ENCODE results near the gene TCL1B.
A peak's percentile ranks its signal among the peaks of the same experiment; 100 is the strongest.

Gene TCL1B

GRCh38 chr14:95679148-95679815 is 6.9 kb upstream of the TCL1B start:
- no peak overlapping the region for H3K4me3 ChIP-seq (ENCODE audit: low read length)
- TF ChIP-seq, protein P1, sequence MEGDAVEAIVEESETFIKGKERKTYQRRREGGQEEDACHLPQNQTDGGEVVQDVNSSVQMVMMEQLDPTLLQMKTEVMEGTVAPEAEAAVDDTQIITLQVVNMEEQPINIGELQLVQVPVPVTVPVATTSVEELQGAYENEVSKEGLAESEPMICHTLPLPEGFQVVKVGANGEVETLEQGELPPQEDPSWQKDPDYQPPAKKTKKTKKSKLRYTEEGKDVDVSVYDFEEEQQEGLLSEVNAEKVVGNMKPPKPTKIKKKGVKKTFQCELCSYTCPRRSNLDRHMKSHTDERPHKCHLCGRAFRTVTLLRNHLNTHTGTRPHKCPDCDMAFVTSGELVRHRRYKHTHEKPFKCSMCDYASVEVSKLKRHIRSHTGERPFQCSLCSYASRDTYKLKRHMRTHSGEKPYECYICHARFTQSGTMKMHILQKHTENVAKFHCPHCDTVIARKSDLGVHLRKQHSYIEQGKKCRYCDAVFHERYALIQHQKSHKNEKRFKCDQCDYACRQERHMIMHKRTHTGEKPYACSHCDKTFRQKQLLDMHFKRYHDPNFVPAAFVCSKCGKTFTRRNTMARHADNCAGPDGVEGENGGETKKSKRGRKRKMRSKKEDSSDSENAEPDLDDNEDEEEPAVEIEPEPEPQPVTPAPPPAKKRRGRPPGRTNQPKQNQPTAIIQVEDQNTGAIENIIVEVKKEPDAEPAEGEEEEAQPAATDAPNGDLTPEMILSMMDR (IDR thresholded peaks at IDR 0.05; ENCODE audit: insufficient read depth, low read depth, low read length, missing control alignments), result no peak
- DNase-seq (ENCODE audit: low read depth), result no peak

DNA sequence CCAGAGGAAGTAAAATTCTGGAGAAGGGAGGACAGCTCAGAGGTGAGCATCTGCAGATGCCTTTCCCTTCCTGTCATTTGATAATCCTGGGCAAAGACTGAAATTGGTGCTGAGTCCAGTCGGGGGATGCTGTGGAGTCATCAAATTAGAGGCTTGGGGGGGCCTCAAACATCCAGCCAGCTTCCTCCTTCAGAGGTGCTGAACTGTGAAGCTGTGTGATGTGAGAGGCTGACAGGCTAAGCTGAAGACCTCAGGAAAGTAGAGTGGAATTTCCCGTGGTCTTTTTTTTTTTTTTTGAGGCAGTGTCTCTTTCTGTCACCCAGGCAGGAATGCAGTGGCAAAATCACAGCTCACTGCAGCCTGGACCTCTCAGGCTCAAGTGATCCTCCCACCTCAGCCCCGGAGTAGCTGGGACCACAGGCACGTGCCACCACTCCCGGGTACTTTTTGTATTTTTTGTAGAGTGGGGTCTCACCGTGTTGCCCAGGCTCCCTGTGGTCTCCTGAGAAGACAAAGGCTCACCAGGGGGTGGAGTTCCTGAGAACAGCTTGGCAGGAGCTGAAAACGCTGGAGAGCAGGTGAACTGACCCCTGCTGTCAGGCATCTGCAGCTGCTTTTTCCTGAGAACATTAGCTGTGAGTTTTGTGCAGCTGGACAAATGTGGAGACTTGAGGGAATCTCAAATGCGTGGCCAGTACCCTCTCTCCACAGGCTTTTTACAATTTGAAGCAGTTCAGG is 6.1 kb upstream of the TCL1B start:
- TF ChIP-seq, protein P1 (IDR thresholded peaks at IDR 0.05; ENCODE audit: insufficient read depth, low read depth, low read length, missing control alignments), result no peak
- DNase-seq (ENCODE audit: low read depth), result no peak
- no peak overlapping the region for H3K4me3 ChIP-seq (ENCODE audit: low read length)

DNA sequence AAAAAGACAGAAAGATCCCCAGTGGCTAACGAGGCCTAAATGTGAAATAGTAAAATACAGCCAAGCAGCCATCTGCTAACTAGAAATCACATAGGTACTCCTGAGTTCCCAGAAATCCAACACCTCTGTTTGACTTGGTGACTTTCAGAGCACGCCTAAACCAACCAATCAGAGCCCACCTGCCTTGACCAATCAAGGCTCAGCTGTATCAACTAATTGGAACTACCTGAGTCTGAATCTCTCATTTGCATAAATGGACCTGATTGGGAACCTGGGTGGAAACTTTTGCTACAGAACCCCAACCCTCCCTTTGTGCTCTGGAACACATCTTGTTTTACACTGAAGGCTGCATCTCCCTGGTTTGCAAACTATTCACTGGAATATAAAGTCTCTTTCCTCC is 5.1 kb upstream of the TCL1B start:
- TF ChIP-seq, protein P1 (IDR thresholded peaks at IDR 0.05; ENCODE audit: insufficient read depth, low read depth, low read length, missing control alignments), result no peak
- no peak for DNase-seq (ENCODE audit: low read depth)
- no peak overlapping the region for H3K4me3 ChIP-seq (ENCODE audit: low read length)

DNA sequence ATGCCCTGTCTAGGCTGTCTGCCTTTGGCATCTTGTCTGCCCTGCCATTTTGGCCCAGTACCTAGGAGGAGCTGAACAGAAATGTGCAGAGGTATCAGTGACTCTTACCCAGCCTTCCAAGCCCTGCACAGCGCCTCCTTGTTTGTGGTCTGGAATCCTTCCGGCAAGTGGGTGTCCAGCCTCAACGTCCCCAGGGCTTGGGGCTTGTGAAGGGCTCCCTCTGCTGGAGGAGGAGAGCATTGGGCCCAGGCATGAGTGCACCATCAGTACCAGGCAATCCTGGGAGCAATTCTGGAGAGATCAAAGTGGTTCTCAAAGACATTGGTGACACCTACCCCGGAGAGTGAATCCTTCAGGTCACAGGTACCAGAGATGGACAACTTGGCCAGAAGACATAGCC is 2.4 kb upstream of the TCL1B start:
- TF ChIP-seq, protein P1 (IDR thresholded peaks at IDR 0.05; ENCODE audit: insufficient read depth, low read depth, low read length, missing control alignments), result no peak
- peak; percentile 2 for DNase-seq (ENCODE audit: low read depth)

DNA sequence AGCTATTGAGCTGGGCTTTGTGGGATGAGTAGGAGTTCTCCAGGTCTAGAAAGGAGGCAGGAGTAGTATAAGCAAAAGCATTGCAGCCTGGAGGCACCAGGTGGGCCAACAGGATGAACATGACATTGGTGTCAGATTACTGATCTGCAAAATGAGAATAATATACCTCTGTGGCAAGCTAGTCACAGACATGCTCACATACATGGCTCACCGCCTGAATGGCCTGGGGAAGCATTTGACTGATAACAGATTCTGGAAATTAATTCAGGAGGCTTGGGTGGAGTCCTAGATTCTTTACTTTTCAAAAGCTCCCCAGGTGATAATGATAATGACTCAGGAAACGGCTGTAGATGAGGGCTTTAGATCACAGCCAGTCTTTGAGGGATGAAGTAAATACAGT is 709 bp downstream of the TCL1B start:
- no peak for DNase-seq (ENCODE audit: low read depth)
- TF ChIP-seq, protein P1 (IDR thresholded peaks at IDR 0.05; ENCODE audit: insufficient read depth, low read depth, low read length, missing control alignments), result no peak
- H3K4me3 ChIP-seq (ENCODE audit: low read length), result no peak overlapping the region

More for the DNA sequence above, 2.4 kb upstream of the TCL1B start:
- H3K4me3 ChIP-seq (ENCODE audit: low read length), result no peak overlapping the region

DNA sequence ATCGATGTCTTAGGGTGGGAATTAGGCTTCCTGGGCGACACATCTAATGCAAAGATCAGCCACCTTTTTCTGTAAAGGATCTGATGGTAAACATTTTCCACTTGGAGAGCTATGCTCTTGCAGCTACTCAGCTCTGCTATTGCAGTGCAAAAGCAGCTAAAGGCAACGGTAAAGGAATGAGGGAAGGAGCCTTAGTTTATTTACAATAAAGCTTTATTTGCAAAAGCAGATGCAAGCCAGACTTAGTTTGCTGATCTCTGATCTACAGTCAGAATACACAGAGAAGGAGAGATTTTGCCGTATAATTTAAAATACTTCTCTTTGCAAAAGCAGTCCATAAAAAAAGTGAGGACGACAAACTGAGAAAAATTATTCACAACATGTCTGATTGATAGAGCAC is 3.2 kb downstream of the TCL1B start:
- TF ChIP-seq, protein P1 (IDR thresholded peaks at IDR 0.05; ENCODE audit: insufficient read depth, low read depth, low read length, missing control alignments), result no peak
- no peak for DNase-seq (ENCODE audit: low read depth)
- no peak overlapping the region for H3K4me3 ChIP-seq (ENCODE audit: low read length)
